HG03558 (cell line): Measurements from ENCODE around the gene SYNE1.
"Not testable (repeated sequence)": the region's sequence is repeated elsewhere in the genome, so short reads cannot be mapped to it uniquely, and the experiment has no call there.

Experiments used
- ATAC-seq: cut with Tn5 transposase; IDR thresholded peaks from one replicate; pipeline ENCODE4 v1.9.1; 2021; ENCODE audit warnings: moderate number of reproducible peaks; ENCODE audit not compliant: unreplicated experiment; ENCODE audit errors: extremely low read depth

The SYNE1 gene

DNA sequence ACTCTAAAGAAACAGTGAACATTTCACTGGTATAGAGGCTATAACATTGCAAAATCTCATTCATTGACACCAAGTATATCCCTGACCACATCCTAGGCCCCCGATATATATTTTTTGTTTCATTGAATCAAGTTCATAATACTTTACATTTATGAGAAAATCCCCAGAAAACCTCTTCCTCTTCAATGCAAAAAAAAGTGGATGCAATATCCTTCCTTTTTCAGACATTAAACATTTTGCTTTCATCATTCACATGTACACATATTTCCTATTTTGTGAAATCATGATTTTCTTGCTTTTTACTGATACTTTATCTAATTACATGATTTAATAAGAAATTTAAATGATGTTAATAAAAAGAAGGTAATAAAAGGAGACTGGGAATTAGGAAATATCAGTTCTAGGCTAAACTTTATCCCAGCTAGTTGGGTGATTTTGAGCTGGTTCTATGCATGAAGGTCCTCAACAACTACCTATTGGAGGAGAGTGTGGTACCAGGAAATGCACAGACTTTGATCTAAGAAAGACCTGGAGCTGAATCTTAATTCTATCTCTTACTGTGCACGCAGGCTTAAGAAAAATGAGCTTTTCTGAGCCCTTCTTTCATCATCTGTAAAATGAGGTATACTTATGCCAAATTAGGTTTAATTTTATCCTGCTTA is 4.9 kb downstream of the SYNE1 start:
- ATAC-seq, result no peak

DNA sequence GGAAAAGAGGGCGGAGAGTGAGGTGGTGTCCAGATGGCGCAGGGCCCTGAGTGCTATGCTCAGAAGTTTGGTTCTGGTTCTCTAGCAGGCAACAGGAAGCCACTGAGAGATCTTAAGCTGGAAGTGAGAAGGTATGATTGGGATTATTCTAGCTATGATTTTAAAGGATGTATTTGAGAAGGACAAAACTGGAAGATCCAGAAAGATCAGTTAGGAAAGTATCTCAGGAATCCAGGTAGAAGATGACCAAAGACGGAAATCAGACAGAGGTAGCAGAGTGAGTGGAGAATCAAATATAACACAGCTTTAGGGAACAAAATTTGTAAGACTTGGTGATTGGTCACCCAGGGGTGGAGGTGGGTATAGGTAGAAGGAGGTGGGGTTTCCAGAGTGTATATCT is 5.8 kb downstream of the SYNE1 start:
- no peak for ATAC-seq

DNA sequence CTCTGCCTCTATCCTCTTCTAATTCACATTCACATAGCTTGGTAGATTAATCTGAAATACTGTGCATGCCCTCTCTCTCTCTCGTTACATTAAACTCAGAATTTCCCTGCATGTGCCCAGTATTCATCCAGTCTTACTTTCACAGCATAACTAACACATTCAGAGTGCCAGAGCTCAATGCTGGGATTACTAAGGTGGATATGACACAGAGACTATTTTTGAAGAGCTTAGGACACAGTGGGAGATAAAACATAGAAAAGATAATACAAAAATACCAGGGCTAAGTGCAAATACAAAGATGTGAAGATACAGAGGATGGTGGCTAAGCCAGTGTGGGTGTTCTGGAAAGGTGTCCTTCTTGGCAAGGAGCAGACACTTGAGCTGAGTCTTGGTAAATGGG is 6.3 kb downstream of the SYNE1 start:
- ATAC-seq, result no peak

DNA sequence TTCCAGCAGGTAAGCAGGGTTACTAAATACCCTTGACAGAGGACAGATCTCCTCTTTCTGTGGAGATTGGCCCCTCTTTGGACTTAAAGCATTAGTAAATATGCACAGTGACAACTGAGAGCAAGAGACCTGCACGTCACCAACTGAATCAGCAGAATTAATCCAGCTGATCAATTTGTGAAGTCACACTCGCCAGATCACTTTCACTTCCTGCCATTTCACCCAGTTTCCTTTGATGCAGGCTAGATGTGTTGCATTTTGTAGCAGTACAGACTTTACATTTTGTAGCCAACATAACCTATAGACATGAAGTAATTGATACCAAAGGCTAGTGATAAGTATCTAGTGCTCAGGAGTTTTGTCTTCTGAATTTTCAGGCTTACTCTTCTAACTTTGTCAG is 11.9 kb downstream of the SYNE1 start:
- no peak for ATAC-seq

DNA sequence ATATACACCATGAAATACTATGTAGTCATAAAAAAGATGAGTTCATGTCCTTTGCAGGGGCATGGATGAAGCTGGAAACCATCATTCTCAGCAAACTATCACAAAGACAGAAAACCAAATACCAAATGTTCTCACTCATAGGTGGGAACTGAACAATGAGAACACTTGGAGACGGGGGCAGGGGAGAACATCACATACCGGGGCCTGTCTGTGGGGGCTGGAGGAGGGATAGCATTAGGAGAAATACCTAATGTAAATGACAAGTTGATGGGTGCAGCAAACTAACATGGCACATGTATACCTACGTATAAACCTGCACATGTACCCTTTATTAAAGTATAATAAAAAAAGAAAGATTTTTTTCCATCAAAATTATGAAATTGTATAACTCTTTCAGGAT is 22.4 kb downstream of the SYNE1 start:
- not testable (repeated sequence) for ATAC-seq

DNA sequence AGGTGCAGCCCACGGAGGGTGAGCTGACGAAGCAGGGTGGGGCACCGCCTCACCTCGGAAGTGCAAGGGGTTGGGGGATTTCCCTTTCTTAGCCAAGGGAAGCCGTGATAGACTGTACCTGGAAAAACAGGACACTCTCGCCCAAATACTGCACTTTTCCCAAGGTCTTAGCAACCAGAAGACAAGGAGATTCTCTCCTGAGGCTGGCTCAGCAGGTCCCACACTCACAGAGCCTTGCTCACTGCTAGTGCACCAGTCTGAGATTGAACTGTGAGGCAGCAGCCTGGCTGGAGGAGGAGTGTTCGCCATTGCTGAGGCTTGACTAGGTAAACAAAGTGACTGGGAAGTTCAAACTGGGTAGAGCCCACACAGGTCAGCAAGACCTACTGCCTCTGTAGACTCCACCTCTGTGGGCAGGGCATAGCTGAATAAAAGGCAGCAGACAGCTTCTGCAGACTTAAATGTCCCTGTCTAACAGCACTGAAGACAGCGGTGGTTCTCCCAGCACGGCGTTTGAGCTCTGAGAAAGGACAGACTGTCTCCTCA is 28.0 kb downstream of the SYNE1 start:
- ATAC-seq, result no peak

DNA sequence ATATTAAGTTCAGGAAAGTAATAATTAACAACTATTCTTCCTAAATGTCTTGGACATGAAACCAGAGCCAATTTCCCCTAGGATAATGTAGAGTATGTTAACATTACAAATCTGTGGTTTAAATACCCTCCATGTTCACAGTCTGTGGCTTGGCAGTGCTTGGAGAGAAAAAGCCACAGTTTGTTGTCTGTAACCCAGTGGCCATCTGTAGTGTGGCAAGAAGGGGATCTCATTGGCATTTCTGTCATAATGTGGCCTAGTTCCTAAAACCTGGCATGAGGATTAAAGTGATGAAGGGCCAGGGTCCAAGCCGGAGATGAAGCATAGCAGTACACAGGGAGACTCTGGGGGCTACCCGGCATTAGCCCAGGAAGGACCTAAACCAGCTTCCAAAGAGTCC is 31.2 kb downstream of the SYNE1 start:
- ATAC-seq, result no peak

DNA sequence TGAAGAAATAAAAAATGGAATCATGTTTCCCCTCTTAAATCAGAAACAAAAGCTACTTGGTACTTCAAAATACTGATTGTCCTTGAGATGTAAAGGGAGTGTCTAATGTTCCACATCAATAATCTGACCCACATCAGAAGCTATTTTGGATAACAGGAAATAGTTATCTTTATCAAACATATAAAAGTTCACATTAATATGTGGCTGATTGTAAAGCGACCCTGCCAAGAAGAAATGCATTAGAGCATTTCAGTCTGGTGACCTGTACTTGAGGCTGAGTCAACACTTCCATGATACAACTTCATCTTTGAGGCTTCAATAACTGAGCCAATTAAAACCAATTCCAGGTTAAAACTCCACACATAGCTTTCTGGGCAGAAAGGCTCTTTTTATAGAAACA is 31.8 kb downstream of the SYNE1 start:
- no peak for ATAC-seq

DNA sequence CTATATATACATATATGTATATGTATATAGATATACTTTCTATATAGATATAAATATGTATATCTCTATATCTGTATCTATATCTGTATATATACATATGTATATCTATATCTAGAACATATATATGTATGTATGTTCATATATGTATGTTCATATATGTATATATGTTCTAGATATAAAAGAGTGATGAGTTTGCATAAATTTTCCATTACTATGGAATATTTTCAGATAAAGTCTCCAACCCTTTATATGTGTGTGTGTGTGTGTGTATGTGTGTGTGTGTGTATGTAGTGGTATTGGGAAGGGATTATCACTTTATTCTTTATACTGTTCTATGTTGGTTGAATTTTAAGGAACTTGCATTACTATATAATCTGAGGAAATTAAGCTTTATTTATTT is 33.3 kb downstream of the SYNE1 start:
- ATAC-seq, result no peak

DNA sequence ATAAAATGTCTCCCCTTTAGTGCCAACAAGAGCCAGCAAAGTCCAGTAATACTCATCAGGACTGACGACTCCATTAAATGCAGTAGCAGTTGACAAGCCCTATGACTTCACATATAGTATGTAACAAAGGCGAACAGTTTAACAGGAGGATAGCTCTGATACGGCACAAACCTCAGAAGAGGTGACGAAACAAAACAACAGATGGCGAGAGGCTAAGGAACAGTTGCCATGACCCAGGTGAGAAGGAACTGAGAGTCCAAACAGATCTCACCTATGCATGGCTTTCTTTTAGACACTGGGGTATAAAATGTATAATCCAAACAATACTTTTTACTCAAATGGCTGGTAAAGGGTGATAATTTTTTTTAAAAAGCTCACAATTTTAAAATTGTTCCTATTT is 37.1 kb downstream of the SYNE1 start:
- ATAC-seq, result no peak

DNA sequence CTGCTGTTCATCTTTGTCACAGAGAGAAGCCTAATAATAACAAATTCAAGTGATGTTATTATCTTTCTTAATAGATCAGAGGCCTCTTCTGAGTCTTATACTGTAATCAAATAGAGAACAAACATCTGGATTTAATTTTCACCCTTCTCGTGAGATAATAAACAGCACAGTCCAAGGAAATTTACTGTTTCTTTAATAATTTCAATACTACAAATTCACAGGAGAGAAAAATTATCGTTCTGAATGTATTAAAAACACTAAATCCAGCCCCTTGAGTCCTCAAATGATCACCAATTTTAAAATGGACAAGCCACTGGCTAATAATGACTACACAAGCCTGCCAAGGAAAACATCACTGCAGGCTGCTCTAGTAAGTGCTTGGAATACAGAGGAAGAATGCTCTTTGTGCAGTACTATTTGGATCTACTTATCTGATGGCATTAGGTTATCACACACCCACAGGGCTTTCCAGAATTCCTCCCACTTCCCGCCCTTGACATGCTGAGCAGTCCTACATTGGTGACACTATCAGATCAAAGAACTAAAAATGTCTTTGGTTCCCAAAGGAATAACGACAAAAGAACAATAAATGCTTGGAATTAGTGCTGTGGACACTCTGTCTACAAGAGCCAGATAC is 38.1 kb downstream of the SYNE1 start:
- no peak for ATAC-seq

DNA sequence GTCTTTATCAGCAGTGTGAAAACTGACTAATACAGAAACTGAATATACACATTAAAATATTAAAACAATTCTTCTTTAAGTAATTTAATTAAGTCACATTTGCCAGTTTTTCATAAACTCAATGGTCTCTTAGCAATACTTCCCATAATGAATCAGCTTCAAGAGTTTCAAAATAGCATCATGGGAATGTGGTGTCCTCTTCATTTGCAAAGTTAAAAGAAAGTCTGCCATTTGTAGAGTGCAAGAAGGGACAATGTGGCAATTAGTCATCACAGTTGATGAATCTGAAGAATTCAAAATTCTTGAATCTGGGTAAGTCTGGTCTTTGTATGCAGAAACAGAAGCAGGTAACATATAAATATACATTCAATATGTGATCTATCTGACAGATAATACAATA is 38.7 kb downstream of the SYNE1 start:
- ATAC-seq, result no peak

DNA sequence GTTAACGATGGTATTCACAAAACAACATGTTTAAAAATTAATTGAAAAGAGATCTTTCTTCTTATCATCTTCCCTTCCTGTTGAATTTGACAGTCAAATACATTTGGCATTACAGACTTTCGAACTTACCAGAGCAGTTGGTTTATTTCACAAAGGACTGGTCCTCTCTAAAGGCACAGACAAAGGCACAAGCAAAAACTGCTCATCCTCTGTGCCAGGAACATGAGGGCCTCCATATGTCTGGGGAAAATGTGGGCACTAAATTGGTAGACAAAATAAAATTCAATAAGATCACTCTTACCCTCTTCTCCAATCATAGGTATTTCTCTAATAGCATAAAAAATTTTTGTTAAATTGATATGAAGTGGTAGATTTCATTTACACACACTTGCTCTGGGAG is 40.4 kb downstream of the SYNE1 start:
- no peak for ATAC-seq

DNA sequence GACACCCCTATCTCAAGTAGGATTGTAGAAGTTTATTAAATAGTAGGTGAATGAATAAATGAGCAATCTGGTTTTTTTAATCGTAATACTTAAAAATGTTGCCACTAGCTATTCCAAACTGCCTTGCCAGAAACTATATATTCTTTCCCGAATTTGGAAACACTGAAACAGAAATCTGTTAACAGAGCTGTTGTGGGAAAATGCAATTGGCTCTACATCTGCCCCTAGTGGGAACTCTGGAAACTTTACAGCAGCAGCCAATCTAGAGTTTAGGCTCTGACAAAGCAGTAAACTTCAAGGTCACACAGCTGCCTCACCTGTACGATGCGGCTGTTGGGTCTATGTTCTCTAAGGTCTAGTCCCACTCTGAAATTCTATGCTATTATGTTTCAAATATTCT is 41.7 kb downstream of the SYNE1 start:
- ATAC-seq, result no peak

DNA sequence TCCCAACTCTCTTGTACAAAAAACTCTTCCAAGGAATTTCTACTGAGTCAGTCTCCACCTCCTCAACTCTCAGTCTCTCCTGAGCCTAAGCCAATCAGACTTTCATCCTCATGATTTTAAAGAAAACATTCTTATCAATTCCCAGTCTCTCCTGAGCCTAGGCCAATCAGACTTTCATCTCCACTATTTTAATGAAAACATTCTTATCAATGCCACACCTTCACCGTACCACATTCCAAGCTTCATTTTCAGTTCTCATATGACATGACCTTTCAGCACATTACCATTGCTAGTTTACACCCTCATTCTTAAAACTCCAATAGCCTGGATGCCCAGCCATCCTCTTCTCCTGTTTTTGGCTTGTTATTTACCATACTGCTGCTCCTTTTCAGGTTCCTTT is 42.5 kb downstream of the SYNE1 start:
- no peak for ATAC-seq

DNA sequence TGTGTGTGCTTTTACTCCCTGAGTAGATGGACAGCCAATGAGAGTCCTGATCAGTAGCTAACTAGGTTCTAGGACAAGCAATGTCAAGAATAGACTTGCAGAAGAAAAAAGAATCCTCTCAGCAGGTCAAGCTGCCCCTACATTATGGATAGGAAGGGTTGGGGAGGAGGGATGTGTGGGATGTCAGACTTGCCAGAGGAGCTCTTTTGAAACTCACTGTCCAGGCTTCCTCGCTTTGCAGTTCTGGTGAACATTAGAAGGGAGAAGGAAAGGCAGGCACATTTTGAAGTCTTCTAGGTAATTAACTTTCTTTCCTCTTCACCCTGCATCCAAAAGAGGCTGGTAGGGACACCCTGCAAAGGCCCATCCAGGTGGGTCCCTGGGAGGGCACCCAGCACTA is 48.7 kb downstream of the SYNE1 start:
- ATAC-seq, result no peak

DNA sequence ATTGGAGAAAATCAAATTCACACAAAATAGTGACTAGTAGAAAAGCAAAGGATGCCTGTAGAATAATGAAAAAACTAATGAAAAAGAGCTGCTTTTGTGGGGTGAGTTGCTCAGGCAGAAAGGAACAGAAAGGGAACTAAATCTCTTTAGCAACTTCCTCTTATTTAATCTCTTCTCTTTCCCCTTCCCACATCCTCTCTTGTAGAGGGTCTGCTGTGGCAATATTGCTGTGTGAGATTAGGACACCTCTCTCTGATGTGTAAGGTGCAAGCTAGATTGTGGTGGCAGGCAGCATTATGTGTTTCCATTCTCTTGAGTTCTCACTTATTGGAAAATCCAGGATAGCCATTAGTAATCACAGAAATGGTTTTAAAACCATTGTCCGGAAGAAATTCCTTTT is 49.7 kb downstream of the SYNE1 start:
- ATAC-seq, result no peak

DNA sequence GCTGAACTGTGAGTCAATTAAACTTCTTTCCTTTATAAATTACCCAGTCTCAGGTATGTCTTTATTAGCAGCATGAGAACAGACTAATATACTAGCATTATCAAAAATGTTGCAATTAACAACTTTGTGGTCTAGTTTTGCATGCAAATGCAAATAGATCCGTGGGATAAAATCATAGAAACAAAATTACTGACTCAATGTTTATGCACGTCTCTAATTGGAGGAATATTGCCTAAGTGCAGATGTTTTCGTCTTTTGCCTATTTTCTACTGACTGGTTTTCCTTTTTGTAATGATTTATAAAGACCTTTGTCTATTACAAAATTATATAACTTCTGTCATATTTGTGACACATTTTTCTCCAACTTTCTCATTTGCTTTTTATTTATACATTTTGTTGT is 51.9 kb downstream of the SYNE1 start:
- no peak for ATAC-seq

DNA sequence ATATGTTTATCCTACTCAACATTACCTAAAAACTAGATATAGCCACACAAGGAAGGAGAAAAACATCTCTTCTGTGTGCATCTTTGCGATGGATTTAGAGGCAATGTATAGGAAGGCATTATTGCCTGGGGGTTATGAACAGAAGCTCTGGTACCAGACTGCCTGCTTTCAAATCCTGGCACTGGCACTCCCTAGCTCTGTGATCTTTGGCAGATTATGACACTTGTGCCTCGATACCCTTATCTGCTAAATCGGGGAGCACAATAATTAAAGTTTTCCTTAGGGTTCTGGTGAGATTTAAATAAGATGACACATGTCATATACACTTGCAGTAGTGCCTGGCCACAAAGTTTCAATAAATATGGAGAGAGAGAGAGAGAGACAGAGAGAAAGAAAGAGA is 53.3 kb downstream of the SYNE1 start:
- ATAC-seq, result no peak

DNA sequence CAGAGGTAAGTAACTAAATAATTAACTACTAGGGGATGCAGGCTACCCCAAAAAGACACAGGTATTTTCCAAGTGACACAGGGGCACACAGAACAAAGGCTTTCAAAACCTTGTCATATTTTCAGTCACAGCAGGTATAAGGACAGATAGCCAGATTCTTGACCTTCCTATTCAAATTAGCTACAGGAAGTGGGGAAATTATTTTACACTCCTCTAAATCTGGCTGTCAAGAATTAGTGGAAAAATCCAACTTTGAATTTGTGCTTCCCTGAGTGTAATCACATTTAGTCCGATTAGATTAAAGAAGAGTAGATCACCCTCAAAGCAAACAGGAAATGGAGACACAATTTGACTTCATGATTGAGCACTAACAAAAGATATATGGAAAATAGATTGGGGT is 60.6 kb downstream of the SYNE1 start:
- ATAC-seq, result no peak

DNA sequence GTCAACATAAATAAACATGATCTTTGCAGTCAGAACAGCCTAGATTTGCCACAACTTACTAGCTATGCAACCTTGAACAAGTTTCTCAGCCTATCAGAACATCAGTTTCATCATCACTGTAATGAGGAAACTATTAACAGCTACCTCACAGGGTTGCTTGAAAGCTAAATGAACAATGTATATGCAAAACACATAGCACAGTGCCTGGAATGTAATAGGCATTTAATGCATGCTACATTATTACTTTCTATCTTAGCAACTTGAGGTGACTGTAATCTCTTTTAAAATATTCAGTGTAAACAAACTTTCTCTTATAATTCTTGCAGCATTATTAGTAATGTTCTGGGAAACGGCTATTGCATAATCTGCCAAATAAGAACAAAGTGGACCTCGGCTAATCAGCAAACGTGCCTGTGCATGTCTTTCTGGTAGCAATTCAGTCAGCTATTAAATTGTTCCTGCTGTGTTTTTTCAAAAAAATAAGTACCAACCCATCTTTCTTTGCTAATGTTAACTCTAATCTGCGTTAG is 61.5 kb downstream of the SYNE1 start:
- ATAC-seq, result no peak

DNA sequence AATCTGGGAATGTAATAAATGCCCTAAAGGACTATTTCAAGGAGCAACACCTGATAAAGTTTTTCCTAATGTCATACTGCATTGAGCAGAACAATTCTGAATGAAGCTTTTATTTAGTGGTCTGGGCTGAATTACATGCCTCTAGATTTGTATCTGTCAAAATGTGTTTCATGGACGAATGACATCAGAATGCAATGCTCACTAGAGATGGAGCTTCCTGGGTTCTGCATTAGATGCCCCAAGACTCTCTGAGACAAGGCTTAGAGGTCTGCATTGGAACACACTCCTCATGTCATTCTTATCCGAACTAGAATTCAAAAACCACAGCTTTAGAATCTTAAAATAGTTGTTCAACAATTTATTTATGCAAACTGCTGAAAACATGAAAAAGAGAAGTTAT is 62.0 kb downstream of the SYNE1 start:
- ATAC-seq, result no peak
